ENCODE data around the gene MARS1.

Gene MARS1

DNA sequence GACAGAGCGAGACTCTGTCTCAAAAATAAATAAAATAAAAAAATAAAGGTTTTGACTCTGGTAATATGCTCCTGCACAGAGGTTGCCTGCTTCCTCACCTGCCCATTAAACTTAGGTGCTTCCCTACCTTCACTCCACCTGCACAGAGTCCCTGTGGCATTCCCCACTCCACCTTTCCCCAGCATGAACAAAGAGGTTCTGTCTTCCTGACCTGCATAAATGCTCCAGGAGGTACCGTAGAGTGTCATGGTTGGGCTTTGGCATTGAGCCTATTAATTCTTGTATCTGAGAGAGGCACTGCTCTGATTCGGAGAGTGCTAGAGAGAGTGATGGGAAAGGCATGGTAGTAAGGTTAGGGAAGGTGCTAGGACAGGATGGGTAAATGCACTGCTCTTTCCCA lies 14.5 kb upstream of the MARS1 start:
- DNase-seq: peak in 1 of 14 donors; percentile 19

DNA sequence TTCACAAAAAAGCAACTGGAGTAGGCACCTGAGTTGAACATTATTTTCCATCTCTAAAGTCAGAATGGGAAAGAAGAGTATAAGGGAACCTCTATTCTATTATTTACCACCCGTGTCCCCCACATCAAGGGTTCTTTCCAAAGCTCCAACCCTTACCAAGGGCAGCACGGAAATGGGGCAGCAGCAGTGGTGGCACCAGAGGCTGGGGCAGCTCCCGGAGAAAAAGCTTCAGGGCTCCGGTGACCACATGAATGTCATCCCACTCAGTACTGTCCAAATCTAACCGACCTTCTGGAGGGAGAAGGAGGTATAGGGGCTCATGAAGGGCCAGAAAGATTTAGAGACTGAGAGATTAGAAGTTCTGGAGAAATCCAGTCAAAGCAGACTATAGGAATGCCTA lies 14.0 kb upstream of the MARS1 start:
- DNase-seq: no peak

DNA sequence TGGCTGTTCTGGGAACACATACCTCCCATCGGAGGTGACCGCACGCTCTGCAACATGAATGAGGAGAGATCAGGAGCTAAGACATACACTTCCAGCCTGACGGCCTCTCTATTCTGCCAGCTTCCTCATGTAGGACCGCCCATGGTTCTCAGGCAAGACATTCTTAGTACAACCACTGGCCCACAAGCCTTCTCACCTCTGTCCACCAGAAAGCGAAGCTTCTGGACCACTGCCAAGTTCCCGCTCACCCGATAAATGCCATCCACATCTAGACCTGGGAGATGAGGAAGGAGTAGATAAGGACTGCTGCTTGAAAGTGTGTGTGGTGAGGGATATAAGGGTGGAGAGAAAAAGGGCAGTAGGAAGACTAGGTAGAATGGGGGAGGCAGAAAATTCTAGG lies 13.4 kb upstream of the MARS1 start:
- no peak for DNase-seq

DNA sequence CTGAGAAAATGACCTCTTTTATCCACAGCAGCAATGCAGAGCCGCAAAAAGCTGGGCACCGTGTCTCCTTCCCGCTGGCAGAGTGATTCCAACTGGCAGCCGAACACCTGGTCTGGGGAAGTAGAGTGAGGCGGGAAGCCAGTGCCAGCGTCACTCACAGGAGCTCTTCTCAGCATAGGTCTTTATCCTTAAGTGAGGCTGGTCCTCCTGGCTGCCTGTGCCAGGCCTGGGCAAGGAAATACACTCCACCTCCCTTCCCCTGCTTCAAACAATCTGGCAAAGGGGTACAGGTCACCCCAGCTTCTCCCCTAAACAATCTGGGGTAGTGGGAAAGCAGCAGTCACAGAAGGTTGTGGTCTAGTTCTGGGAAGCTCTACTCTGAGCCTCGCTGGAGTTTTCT lies 13.0 kb upstream of the MARS1 start:
- DNase-seq: peak in 1 of 14 donors; percentile 75

DNA sequence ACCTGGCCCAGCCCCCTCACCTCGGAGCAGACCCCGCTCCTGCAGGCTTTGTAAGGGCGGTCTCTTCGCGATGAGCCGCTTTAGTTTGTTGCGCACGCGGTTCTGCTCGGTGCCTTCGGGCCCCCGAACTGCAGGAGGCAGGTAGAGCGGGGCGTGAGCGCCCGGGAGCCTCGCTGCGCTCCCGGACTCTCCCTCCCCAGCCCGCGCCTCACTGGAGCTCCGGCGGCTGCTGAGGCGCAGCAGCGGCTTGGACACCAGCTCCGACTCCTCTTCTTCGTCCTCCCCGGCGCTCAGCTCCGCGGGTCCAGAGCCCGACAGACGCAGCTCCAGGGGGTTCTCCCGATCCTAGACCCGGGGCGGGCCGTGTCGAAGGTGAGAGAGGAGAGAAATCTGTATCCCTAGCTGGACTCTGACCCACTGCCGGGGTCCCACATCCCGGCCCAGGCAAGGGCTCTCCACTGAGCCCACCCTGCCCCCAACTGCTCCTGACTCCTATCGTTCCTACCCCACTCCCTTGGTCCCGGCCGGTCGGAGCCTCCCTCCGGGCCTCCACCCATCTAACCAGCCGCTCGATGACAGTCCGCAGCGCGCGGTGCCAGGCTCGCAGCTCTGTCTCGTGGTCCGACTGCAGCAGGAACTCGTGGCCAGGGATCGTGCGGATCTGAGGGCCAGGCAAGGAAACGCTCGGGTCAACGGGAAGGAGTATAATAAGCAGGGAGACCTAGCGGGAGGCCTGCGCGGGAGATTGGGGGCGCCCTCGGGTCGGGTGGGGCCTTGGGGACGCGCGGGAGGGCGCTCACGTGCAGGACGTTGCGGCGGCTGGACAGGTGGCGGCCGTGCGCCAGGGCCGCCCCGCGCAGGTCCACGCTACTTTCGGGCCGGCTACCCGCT lies 12.4 kb upstream of the MARS1 start:
- DNase-seq: peak in 3 of 14 donors; percentile 13 to 45 (median 26)

DNA sequence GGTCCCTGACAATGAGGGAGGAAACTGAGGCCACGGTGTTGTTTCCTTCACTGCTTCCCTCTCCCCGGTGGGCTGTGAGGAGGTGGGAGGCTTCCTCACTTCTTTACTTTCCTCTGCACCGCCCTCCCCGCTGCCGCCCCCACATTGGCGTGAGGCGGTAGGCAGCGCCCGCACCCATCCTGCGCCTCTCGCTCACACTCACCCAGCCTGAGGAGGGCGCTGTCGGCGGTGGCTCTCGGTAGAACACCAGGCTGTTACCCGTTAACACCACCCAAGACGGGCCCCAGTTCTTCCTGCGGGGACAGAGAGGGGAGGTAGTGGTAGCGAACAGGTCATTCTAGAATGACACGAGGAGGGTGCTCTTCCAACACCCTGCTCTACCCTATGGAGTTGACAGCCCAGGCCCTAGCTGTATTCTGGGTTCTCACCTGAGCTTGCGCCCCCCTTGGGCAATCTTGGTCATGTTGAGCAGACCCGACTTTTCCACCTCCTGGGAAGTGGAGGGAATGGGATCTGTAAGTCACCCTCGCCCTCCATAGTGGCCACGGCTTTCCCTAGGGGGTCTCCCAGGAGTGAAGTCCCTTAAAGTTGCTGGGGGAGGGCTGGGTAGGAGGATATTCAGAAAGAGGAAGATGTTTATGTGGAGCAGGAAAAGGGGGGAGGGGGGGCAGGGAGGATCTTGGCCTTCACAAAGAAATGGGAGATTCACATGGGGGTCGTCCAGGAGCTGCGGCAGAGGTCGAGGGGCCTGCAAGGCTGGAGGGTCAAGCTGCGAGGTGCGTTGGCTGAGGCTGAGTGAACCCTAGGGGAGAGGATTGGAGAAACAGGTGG lies 11.5 kb upstream of the MARS1 start:
- no peak for DNase-seq

DNA sequence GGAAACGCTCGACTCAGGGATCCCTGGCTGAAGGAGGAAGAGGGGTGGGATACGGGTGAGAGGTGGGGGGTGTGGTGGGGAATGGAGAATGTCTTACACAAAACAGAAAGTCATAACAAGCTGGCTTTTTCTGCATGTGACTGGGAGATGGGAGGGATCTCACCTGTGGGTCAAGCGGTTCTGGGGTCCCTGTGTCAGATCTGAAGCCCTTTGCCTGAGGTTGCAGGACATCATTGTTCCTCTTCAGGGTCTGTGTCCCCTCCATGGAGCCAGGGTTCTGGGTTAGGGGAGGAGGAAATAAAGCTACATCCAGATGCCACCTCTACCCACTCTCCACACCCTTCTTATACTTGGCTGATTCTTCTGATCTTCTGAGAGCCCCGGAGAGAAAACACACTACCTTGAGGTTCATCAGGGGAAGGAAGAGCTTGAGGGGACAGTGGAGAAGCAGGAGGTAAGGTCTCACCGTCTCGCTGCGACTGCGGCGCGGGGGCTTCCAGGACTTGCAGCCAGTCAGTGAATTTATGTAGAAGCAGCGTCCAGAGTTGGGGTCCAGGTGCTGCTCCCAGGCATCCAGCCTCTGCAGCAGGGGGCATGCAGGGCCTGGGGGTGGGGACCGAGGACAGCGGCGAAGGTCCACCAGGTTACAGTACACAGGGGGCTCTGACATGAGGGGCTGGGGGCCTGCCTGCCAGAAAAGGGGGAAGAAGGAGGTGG lies 10.7 kb upstream of the MARS1 start:
- no peak for DNase-seq

DNA sequence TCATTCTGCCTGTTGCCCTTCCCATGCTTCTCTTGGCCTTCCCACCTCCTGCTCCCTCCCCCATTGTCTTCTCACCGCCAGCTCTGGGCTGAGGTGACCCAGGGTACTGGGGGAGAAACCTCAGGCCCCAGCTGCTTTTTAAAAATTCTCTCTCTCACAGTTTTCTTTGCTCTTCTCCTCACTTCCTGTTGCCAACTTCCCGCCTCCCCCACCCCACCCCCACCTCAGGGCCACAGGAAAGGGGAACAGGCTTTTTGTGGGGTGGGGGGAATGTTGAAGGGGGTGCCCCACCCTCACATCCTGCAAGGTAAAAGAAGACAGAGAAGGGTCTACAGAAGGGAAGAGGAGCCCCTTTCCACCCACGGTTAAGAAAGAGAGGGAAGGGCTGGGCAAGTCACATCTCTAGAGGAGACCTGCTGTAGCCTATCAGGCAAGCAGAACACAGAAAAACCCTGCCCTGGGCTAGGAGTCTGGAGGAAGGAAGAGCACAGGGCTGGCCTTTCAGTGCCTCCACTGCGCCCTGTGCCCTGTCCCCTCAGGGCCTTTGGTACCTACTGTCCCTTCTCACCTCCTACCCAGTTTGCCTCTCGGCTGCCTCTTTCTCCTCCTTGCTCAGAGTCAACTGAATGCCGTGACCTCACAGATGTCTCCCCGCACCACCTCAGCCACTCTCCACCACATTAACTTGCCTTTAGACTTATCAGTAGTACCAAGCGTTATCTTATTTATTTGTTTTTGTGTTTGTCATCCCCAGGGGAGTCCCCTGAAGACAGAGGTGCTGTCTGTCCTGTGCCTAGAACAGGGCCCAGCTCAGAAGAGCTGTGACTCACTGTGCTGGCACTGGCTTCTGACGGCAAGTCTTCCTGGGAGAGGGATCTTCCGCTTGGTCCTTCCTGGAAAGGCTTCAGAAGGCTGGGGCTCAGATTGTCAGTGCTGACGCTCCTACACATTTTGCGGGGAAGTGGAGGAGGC lies 9.9 kb upstream of the MARS1 start:
- peak in 5 of 14 donors; percentile 8 to 22 (median 16) for DNase-seq

DNA sequence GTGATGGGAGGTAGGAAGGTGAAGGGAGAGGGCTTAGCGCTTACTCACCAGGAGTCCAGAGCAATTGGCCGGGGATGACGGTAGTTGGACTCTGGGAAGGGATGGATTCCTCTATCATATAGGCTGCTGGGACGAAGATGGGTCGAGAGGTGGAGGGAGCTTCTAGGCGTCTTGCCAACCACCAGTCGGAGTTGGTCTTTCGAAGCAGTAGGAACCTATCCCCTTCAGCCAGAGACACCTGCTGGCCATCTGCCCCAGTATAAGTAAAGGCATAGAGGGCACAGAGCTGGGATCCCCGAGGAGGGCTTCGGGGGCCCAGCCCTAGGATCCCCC lies 8.9 kb upstream of the MARS1 start:
- DNase-seq: no peak

DNA sequence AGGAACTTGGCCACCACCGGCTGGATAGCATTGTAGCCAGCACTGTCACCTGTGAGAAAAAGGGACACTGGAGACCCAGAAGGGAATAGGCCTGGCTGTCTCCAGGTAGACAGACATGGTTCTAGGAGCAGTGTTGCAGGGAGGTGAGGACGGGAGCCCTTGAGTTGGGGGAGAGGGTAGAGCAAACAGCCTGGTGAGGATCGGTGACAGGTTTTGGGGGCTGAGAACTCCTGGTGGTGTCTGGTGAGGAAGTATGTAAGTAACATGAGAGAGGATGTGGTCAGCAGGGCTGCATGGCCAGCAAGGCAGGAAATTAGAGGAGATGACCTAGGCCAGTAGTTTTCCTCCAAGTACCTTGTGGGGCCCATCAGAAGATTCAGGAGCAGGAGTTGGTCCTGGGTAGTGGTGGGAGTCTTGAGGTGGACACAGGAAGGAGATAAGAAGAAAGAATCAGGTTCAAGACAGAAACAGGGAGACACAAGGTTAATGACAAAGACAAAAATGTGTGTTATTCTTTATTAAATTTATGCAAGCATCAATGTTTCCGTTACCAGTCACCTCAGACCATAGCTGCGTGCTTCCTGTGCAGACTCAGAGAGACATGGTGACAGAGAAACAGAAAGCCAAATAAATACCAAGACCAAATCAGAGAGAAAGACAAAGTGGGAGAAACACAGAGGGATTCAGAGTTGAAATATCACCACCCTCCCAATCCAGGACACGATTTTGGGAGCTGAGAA lies 8.3 kb upstream of the MARS1 start, which contains the start of gene ARHGAP9:
Gene ARHGAP9 (minus strand): TSS at position 491 of the 740 bp plus-strand sequence. CDS start 460 bp downstream, at position 31.
- no peak for DNase-seq

DNA sequence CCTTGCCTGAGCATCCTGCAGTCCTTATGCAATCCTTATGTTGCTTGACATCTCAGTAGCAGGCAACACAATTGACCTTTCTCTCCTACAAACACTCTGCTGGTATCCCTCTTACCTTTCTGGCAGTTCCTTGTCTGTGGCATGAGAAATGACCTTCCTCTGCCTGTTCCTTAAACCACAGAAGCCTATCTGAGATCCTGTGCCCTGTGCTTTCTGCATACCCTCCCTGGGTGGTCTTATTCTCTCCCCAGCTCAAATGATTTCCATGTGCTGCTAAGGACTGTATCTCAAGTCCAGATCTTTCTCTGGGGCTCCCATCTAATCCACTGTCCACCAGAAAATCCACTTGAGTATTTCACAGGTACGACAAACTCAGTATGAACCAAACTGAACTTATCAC lies 6.2 kb upstream of the MARS1 start:
- DNase-seq: no peak

DNA sequence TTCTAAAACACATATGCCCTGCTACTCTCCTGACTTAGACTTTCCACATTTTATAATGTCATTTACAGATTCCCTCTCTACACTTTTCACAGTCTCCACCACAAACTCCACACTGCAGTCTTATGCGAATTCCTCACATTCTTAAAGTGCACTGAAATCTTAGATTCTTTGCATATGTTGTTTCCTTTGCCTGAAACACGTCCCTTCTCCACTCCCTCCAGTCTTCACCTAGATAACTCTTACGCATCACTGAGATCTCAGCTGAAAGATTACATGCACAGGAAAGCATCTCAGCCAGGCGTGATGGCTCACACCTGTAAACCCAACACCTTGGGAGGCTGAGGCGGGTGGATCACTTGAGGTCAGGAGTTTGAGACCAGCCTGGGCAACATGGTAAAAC lies 4.4 kb upstream of the MARS1 start:
- DNase-seq: no peak

DNA sequence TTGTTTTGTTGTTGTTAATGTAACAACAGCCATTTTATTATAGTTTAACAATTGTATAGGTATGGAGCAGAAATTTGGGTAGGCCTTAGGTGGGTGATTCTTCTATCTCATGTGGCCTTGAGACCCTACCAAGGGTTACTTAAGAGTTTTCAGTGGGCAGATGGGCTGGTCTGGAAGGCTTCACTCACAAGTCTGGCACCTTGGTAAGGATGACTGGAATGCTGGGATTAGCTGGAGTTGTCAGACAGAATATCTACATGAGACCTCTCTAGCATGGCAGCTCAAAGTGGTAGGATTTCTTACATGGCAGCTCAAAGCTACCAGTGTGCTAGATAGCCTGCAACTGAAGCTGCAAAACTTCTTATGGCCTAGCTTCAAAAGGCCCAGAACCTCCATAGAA lies 2.2 kb upstream of the MARS1 start:
- no peak for DNase-seq

DNA sequence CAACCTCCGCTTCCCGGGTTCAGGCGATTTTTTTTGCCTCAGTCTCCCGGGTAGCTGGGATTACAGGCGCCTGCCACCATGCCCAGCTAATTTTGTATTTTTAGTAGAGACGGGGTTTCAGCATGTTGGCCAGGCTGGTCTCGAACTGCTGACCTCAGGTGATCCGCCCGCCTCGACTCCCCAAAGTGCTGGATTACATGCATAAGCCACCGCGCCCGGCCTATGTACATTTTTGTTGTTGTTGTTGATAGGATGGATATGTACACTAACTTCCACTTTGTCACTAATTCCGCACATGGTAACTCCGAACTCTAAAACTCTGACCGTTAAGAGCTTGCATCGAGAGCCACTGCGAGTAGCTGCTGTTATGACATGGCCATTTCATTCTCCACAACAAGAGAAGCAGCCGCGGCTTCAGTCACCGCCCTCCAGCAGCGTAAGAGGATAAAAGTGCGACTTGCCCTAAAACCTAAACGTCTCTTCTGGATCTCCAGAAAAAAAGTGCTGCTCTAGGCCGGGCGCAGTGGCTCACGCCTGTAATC lies 742 bp upstream of the MARS1 start:
- DNase-seq: peak in 1 of 14 donors; percentile 42

DNA sequence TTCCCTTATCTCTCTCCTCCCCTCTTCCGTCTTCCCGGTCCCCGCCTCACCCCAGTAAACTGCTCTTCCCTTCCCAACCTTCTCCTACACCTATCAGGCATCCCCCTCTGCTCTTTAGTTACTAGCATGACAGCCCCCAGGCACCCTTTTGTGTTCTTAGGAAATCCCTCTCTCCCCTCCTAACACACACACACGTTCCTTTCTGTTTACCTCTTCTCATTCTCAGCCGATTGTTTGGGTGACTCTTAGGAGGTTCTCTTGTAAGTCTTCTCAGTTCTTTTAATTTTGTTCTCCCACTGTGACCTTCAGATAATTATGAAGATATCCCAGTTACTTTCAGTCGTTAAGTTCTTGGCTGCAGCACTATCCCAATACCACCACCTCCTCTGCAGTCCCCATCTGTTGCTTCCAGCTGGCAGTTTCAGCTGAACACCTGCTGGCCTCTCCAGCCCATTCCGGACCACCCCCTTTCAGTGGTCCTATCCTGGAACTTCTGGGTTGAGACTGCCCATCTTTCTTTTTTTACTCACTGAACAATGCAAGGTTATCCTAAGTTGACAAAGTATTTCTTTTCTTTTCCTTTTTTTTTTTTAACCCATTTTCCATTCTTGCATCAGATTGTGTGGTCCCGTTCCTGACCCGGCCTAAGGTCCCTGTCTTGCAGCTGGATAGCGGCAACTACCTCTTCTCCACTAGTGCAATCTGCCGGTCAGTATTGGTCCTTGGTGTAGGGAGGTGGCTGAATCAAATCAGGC lies 711 bp downstream of the MARS1 start:
- peak in 1 of 14 donors; percentile 28 for DNase-seq

DNA sequence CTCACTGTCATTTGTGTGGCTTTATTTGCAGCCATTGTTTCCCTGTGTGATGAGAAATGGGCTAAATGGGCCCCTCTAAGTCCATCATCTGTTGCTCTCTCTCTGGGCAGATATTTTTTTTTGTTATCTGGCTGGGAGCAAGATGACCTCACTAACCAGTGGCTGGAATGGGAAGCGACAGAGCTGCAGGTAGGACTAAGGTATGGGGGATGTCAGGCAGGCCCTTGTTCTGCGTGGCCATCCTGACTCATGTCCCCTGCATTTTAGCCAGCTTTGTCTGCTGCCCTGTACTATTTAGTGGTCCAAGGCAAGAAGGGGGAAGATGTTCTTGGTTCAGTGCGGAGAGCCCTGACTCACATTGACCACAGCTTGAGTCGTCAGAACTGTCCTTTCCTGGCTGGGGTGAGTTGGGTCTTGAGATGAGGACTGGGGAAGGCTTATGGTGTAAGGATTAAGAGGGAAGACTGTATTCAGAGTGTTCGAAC lies 1.3 kb downstream of the MARS1 start:
- no peak for DNase-seq

DNA sequence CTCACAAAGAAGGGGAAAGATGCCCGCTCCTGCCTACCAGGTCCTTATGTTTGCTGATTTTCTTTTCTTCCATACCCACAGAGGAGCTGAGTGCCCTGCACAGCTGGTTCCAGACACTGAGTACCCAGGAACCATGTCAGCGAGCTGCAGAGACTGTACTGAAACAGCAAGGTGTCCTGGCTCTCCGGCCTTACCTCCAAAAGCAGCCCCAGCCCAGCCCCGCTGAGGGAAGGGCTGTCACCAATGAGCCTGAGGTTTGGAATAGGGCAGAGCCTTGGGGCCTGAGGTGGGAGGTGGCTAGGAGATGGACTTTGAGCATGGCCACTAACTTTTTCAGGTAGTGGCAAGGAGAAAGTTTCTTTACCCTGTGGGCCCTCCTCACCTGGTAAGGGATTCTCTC lies 2.3 kb downstream of the MARS1 start:
- DNase-seq: no peak

DNA sequence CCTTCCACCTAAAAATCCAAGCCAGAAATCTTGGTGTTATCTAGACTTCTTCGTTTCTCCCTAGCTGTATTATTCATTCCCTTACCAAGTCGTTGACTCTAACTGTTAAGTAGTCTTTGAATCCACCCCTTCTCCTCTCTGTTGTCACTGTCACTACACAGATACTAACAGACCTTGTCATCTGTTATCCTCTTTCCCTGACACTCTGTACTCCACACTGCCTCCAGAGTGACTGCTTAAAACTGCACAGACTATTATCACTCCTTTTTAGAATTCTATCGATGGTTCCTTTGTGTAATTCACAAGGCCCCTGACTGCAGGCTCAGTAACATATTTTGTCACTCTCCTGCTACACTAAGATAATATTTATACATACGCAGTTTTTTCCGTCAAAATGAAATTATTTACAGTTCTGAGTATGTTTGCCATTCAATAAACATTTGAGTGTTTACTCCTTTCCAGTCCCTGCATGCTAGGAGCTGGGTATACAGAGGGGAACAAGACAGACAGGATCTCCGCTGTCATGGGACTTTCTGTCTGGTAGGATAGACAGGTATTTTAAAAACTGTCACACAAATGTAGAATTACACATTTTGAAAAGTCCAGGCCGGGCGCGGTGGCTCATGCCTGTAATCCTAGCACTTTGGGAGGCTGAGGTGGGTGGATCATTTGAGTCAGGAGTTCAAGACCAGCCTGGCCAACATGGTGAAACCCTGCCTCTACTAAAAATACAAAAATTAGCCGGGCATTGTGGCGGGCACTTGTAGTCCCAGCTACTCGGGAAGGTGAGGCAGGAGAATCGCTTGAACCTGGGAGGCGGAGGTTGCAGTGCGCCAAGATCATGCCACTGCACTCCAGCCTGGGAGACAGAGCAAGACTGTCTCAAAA lies 3.8 kb downstream of the MARS1 start:
- no peak for DNase-seq

Data from C1 segment of cervical spinal cord (tissue), 14 donors.